K562 (cell line): ENCODE measurements around the gene ZCCHC3. TPM values are rescaled to one million over a fixed set of nuclear protein-coding genes. Genes with fewer than 3 reads are reported as not detected.

ENCODE experiments used
- CAMTA2 ChIP-seq: fragments of 250-450 bp; sonication (Bioruptor Pico); conservative IDR thresholded peaks from 2 replicates; pipeline ENCODE4 v1.5.1; 2022
- CBX1 ChIP-seq: sonication (generic); IDR thresholded peaks from 2 replicates; pipeline ENCODE4 v1.6.1; 2016; ENCODE audit warnings: antibody characterized with exemption, low read depth, mild to moderate bottlenecking
- FOSL1 ChIP-seq: fragments of 200-800 bp; sonication (Bioruptor generic); conservative IDR thresholded peaks from 2 replicates; pipeline ENCODE4 v1.6.1; 2016; ENCODE audit warnings: missing genetic modification characterization, missing compliant biosample characterization
- HNRNPL ChIP-seq: fragments of 200-400 bp; formaldehyde crosslinking; IDR thresholded peaks from 2 replicates; pipeline ENCODE4 v1.6.1; 2017; ENCODE audit warnings: low read depth, mild to moderate bottlenecking, low read length
- JUN ChIP-seq, 2 experiments: sonication (generic) in 1 of 2; formaldehyde crosslinking in 1 of 2; IDR thresholded peaks; 2 replicates each; pipeline versions ENCODE4 v1.6.1 to v1.8.0; 2012 to 2022; ENCODE audit warnings: borderline replicate concordance in 2 of 2, mild to moderate bottlenecking in 2 of 2, improper control_type of control experiment in 1 of 2, low read depth in 1 of 2, low read length in 1 of 2, missing genetic modification reagents in 1 of 2
- MAZ ChIP-seq, 2 experiments: fragments of 450-650 bp in 1 of 2; sonication (generic) in 1 of 2; formaldehyde crosslinking; IDR thresholded peaks in 1 of 2; conservative IDR thresholded peaks in 1 of 2; 2 replicates each; pipeline versions ENCODE4 v1.4.0 to v1.5.0; 2020; ENCODE audit warnings: mild to moderate bottlenecking in 1 of 2, missing genetic modification reagents in 1 of 2
- POLR2A ChIP-seq: fragments of 450-650 bp; conservative IDR thresholded peaks from 2 replicates; pipeline ENCODE4 v1.6.1; 2016
- RUNX1 ChIP-seq: sonication (generic); IDR thresholded peaks from 2 replicates; pipeline ENCODE4 v1.6.1; 2016; ENCODE audit warnings: antibody characterized with exemption, low read depth
- TEAD2 ChIP-seq: fragments of 450-650 bp; IDR thresholded peaks from 2 replicates; pipeline ENCODE4 v1.6.1; 2016; ENCODE audit warnings: missing genetic modification characterization, control low read depth, missing compliant biosample characterization
- TEAD4 ChIP-seq, 2 experiments: sonication (generic) in 1 of 2; formaldehyde crosslinking in 1 of 2; IDR thresholded peaks; 2 replicates each; pipeline versions ENCODE4 v1.6.1 to v1.8.0; 2012 to 2022; ENCODE audit warnings: borderline replicate concordance in 1 of 2, inconsistent platforms in 1 of 2, low read length in 1 of 2, mild to moderate bottlenecking in 1 of 2, missing genetic modification reagents in 1 of 2
- TRIM24 ChIP-seq, 2 experiments: fragments of 450-650 bp; IDR thresholded peaks; 2 replicates each; pipeline ENCODE4 v1.6.1; 2016
- ZNF143 ChIP-seq: sonication (generic); formaldehyde crosslinking; IDR thresholded peaks from 2 replicates; pipeline ENCODE4 v1.9.0; 2022; ENCODE audit warnings: mild to moderate bottlenecking, missing genetic modification reagents
- ZNF274 ChIP-seq: IDR thresholded peaks from 2 replicates; pipeline ENCODE4 v1.6.1; 2011; ENCODE audit warnings: low read depth, mild to moderate bottlenecking, low read length, moderate library complexity, borderline replicate concordance
- ZSCAN29 ChIP-seq: fragments of 450-650 bp; IDR thresholded peaks from 2 replicates; pipeline ENCODE4 v1.6.1; 2017
- polyA plus RNA-seq, 8 experiments: library from polyadenylated mRNA; depleted of rRNA in 4 of 8; stranded (reverse) in 5 of 8; unstranded in 3 of 8; fragments of >200 nt; fragmentation: Nextera tagmentation in 2 of 8; fragmentation: Illumina TruSeq in 1 of 8; extraction: Ambion mirVana in 2 of 8; extraction: Trizol in 1 of 8; gene quantifications; 2 replicates each; pipeline versions ENCODE4 v1.2.1 to v1.2.3, GENCODE V29; 2011 to 2014; ENCODE audit warnings: inconsistent platforms in 1 of 8, missing spikeins in 1 of 8
- total RNA-seq, 7 experiments: library from RNA; depleted of rRNA in 6 of 7; stranded (reverse); fragments of >200 nt in 6 of 7; fragmentation: Illumina TruSeq in 2 of 7; extraction: Trizol in 2 of 7; gene quantifications; 2 replicates each; pipeline versions ENCODE4 v1.2.1 to v1.2.3, GENCODE V29; 2011 to 2021; ENCODE audit warnings: low replicate concordance in 1 of 7
- TF ChIP-seq, protein P1 (sequence below): fragments of 450-650 bp; formaldehyde crosslinking; IDR thresholded peaks from 2 replicates; pipeline ENCODE4 v1.4.0; 2020; ENCODE audit warnings: mild to moderate bottlenecking, moderate library complexity
- TF ChIP-seq, protein P2 (sequence below): IDR thresholded peaks from 2 replicates; pipeline ENCODE4 v1.6.1; 2011; ENCODE audit warnings: borderline replicate concordance, low read depth, mild to moderate bottlenecking, moderate library complexity, low read length; ENCODE audit not compliant: insufficient read depth, poor library complexity, severe bottlenecking
- TF ChIP-seq, protein P3 (sequence below): sonication (generic); formaldehyde crosslinking; IDR thresholded peaks from 2 replicates; pipeline ENCODE4 v1.9.0; 2022; ENCODE audit warnings: mild to moderate bottlenecking, missing genetic modification reagents
- TF ChIP-seq, protein P4 (sequence below): IDR thresholded peaks from 2 replicates; pipeline ENCODE4 v1.6.1; 2011; ENCODE audit not compliant: insufficient read length; ENCODE audit errors: extremely low read depth
- TF ChIP-seq, protein P5 (sequence below): fragments of 450-650 bp; IDR thresholded peaks from 2 replicates; pipeline ENCODE4 v1.6.1; 2014; ENCODE audit warnings: low read depth, mild to moderate bottlenecking, moderate library complexity, borderline replicate concordance

The ZCCHC3 gene
- total and polyA plus RNA-seq, 9 of the 15 experiments (the other 6 are each of a cell fraction or from before 2014, with no cell fraction given): 2.8 to 23.3 (median 16.5) TPM

DNA sequence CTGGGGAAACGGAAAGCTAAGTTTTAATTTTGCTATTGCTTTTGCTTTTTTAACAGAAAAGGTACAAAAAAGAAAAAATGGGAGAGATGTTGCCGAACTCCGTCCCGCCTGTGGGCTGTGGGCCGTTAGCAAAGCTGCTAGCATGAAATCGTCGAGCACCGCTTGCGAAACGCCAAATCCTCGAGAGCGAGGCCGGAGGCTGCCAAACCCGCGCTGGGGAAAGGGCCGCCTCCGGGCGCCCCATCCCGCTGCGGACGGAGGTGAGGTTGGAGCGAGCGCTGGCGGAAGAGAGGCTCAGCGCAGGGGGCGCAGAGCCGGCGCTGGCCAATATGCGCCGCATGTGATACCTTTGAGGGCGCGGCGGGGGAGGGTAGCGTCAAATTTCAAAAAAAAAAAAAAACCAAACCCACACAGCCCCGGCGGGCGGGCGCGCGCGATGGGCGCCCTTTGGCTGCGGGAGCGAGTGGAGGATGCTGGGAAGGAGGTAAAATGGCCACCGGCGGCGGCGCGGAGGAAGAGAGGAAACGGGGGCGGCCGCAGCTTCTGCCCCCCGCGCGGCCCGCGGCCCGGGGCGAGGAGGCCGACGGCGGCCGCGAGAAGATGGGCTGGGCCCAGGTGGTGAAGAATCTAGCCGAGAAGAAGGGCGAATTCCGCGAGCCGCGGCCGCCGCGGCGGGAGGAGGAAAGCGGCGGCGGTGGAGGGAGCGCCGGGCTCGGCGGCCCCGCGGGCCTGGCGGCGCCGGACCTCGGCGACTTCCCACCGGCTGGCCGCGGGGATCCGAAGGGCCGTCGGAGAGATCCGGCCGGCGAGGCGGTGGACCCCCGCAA is at the start of gene ZCCHC3 (continued):
- TF ChIP-seq HNRNPL (0 out of 2 replicates have a peak, but pooled peaks have one; percentile 19), ZNF143 (CRISPR knock-in tag) (peak; percentile 77), CBX1 (peak; percentile 57; the same call in 1 of the 2 replicates), MAZ (CRISPR knock-in tag; conservative IDR thresholded peaks at IDR 0.05 in 1 of 2, IDR thresholded peaks at IDR 0.05 in 1 of 2) (peak; percentile 43 to 90; a peak in 3 of 4 replicates), TEAD4 (IDR thresholded peaks at IDR 0.05; ENCODE audit: low read length) (peak; percentile 47; the same call in 1 of the 2 replicates), TEAD4 (CRISPR knock-in tag; IDR thresholded peaks at IDR 0.05; ENCODE audit: borderline replicate concordance) (no peak), TEAD2 (tag) (no peak), CAMTA2 (CRISPR knock-in tag) (0 out of 2 replicates have a peak, but pooled peaks have one; percentile 11), JUN (IDR thresholded peaks at IDR 0.05; ENCODE audit: borderline replicate concordance, low read depth, low read length) (0 out of 2 replicates have a peak, but pooled peaks have one; percentile 32), JUN (CRISPR knock-in tag; IDR thresholded peaks at IDR 0.05; ENCODE audit: borderline replicate concordance) (no peak), ZNF274 (no peak), ZSCAN29 (no peak), FOSL1 (peak; percentile 10; the same call in 1 of the 2 replicates), POLR2A (peak; percentile 67), TRIM24 (IDR thresholded peaks at IDR 0.05) (peak; percentile 22 to 71; a peak in 3 of 4 replicates), RUNX1 (no peak)
- TF ChIP-seq, protein P1, sequence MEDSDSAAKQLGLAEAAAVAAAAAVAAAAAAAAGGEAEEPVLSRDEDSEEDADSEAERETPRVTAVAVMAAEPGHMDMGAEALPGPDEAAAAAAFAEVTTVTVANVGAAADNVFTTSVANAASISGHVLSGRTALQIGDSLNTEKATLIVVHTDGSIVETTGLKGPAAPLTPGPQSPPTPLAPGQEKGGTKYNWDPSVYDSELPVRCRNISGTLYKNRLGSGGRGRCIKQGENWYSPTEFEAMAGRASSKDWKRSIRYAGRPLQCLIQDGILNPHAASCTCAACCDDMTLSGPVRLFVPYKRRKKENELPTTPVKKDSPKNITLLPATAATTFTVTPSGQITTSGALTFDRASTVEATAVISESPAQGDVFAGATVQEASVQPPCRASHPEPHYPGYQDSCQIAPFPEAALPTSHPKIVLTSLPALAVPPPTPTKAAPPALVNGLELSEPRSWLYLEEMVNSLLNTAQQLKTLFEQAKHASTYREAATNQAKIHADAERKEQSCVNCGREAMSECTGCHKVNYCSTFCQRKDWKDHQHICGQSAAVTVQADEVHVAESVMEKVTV: 0 out of 2 replicates have a peak, but pooled peaks have one; percentile 8
- TF ChIP-seq, protein P2, sequence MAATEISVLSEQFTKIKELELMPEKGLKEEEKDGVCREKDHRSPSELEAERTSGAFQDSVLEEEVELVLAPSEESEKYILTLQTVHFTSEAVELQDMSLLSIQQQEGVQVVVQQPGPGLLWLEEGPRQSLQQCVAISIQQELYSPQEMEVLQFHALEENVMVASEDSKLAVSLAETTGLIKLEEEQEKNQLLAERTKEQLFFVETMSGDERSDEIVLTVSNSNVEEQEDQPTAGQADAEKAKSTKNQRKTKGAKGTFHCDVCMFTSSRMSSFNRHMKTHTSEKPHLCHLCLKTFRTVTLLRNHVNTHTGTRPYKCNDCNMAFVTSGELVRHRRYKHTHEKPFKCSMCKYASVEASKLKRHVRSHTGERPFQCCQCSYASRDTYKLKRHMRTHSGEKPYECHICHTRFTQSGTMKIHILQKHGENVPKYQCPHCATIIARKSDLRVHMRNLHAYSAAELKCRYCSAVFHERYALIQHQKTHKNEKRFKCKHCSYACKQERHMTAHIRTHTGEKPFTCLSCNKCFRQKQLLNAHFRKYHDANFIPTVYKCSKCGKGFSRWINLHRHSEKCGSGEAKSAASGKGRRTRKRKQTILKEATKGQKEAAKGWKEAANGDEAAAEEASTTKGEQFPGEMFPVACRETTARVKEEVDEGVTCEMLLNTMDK: peak; percentile 41
- TF ChIP-seq, protein P3, sequence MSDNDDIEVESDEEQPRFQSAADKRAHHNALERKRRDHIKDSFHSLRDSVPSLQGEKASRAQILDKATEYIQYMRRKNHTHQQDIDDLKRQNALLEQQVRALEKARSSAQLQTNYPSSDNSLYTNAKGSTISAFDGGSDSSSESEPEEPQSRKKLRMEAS: peak; percentile 82
- TF ChIP-seq, protein P4, sequence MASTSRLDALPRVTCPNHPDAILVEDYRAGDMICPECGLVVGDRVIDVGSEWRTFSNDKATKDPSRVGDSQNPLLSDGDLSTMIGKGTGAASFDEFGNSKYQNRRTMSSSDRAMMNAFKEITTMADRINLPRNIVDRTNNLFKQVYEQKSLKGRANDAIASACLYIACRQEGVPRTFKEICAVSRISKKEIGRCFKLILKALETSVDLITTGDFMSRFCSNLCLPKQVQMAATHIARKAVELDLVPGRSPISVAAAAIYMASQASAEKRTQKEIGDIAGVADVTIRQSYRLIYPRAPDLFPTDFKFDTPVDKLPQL: no peak
- TF ChIP-seq, protein P5, sequence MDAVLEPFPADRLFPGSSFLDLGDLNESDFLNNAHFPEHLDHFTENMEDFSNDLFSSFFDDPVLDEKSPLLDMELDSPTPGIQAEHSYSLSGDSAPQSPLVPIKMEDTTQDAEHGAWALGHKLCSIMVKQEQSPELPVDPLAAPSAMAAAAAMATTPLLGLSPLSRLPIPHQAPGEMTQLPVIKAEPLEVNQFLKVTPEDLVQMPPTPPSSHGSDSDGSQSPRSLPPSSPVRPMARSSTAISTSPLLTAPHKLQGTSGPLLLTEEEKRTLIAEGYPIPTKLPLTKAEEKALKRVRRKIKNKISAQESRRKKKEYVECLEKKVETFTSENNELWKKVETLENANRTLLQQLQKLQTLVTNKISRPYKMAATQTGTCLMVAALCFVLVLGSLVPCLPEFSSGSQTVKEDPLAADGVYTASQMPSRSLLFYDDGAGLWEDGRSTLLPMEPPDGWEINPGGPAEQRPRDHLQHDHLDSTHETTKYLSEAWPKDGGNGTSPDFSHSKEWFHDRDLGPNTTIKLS: peak; percentile 55; the same call in 1 of the 2 replicates
